GM10266 (cell line): ENCODE measurements around the gene GDF15.
A peak's percentile ranks its signal among the peaks of the same experiment; 100 is the strongest.

Experiments
- DNase-seq: peaks from one replicate; pipeline ENCODE4 v3.0.0; 2012; ENCODE audit errors: extremely low spot score
- CTCF ChIP-seq: IDR thresholded peaks from 2 replicates; pipeline ENCODE4 v1.5.1; 2012; ENCODE audit warnings: mild to moderate bottlenecking, low read depth; ENCODE audit not compliant: control insufficient read depth, insufficient read depth; ENCODE audit errors: missing control alignments

Gene GDF15

GRCh38 chr19:18436671-18437490, 50.9 kb downstream of the GDF15 start:
- peak; percentile 98 for DNase-seq
- TF ChIP-seq CTCF, result no peak

DNA sequence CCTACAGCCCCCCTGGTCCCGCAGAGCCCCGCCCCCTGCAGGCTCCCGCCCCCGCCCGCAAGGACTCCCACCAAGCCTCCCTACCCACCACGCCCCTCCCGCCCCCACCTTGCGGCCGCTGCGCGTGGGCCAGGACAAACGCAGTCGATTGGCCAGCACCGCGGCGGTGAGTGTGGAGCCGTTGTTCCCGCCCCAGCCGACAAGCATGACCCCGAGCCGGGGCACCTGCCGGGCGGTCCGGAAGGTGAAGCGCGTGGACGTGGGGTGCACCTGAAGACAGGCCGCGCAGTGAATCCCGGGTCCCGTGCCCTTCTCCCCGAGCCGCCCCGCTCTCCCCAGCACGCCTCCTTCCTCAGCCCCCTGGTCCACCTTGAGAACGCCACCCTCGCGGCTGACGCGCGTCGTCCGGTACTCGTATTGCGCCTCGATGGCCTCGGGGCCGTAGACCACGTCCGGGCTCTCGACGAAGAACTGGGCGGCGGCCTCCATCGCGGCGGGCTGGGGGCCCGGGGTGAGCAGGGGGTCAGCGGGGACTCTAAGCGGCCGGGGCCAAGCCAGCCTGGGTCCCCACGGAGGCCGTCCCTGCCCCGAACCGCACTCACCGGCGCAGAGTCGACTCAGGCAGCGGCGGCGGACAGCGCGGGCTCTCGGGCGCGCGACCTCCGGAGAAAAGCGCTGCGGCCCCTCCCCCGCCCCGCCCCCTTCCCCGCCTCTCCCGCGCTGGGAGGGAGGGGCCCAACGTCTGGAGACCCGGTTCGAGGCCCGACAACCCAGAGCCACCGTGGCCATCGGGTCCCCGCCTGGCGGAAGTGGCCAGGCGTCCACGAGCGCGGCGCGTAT, 51.8 kb downstream of the GDF15 start, which contains the start of gene ISYNA1:
Gene ISYNA1, minus strand, starts transcription at position 643 of the 840 bp plus-strand sequence. Its CDS starts 154 bp downstream, at position 489.
- peak; percentile 82 for DNase-seq
- TF ChIP-seq CTCF, result no peak

DNA sequence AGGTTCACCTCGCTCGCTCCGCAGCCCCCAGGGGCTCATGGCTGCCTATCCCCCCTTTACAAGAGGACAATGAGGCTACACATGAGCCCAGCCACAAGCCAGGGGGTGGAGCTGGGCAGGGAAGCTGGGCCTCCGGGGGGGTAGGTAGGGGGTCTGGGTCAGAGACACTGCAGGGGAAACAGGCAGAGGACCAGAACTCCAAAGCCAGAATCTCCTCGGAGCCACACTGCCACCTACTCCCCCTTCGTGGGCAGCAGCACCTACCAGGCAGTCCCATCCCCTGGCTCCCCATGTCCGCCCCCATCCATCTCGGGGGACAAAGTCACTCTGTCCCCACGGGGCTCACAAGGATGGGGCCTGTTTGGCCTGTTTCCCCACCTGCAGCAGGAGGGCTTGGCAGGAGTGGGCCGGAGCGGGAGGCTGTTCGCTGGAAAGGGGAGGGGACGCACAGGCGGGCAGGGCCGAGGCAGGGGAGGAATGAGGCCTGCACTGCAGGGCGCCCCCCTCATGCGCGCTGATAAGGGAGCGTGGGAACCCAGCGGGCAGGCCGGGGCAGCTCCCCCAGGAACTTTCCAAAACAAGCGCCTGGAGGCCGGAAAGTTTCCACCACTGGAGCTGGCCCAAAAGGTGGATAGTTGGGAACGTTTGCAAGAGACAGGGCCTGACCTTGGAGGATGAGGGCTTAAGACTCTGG, 52.5 kb downstream of the GDF15 start:
- TF ChIP-seq CTCF, result no peak
- DNase-seq, result no peak
